GM18511 (cell line): Measurements from ENCODE around the gene SCYGR1.
"Not testable (repeated sequence)": the region's sequence is repeated elsewhere in the genome, so short reads cannot be mapped to it uniquely, and the experiment has no call there.

Source experiments
- ATAC-seq: cut with Tn5 transposase; IDR thresholded peaks from one replicate; pipeline ENCODE4 v1.9.1; 2021; ENCODE audit warnings: mild to moderate bottlenecking, moderate library complexity; ENCODE audit not compliant: unreplicated experiment

SCYGR1 gene

GRCh38 chr2:227374158-227374557 is 13.6 kb downstream of the SCYGR1 start:
- ATAC-seq, result no peak

GRCh38 chr2:227373389-227373788 is 14.4 kb downstream of the SCYGR1 start:
- no peak for ATAC-seq

GRCh38 chr2:227370791-227371312 is 16.9 kb downstream of the SCYGR1 start:
- no peak for ATAC-seq

- ATAC-seq, result no peak
Observed at GRCh38 chr2:227370092-227370491, 17.7 kb downstream of the SCYGR1 start.

GRCh38 chr2:227368574-227368973 is 19.2 kb downstream of the SCYGR1 start:
- no peak for ATAC-seq

- no peak for ATAC-seq
Observed at GRCh38 chr2:227367427-227367795, 20.3 kb downstream of the SCYGR1 start.

- no peak for ATAC-seq
Observed at GRCh38 chr2:227366769-227367426, 20.9 kb downstream of the SCYGR1 start.

GRCh38 chr2:227365833-227366232 is 21.9 kb downstream of the SCYGR1 start:
- no peak for ATAC-seq

GRCh38 chr2:227364585-227365263 is 23.0 kb downstream of the SCYGR1 start:
- not testable (repeated sequence) for ATAC-seq

GRCh38 chr2:227363756-227364155 is 24.0 kb downstream of the SCYGR1 start:
- ATAC-seq, result no peak

- ATAC-seq, result no peak
Observed at GRCh38 chr2:227360351-227360750, 27.4 kb downstream of the SCYGR1 start.

- peak; percentile 91 for ATAC-seq
Observed at GRCh38 chr2:227351639-227352038, 36.1 kb downstream of the SCYGR1 start.

GRCh38 chr2:227349989-227350612 is 37.6 kb downstream of the SCYGR1 start:
- no peak for ATAC-seq

- no peak for ATAC-seq
Observed at GRCh38 chr2:227348324-227348723, 39.4 kb downstream of the SCYGR1 start.

GRCh38 chr2:227347117-227347516 is 40.6 kb downstream of the SCYGR1 start:
- no peak for ATAC-seq

- no peak for ATAC-seq
Observed at GRCh38 chr2:227344231-227344630, 43.5 kb downstream of the SCYGR1 start.

- ATAC-seq, result no peak
Observed at GRCh38 chr2:227341553-227341952, 46.2 kb downstream of the SCYGR1 start.

GRCh38 chr2:227340106-227340505 is 47.6 kb downstream of the SCYGR1 start:
- no peak for ATAC-seq

- ATAC-seq, result no peak
Observed at GRCh38 chr2:227339098-227339599, 48.6 kb downstream of the SCYGR1 start.
